CD4-positive, alpha-beta T cell treated with Interleukin-2 at 100 ng/mL for 4 hours (primary cell): Measurements from ENCODE around the gene ZNF362.

Source experiments
- DNase-seq: peaks from one replicate; pipeline ENCODE4 v3.0.0-alpha.2; 2020; ENCODE audit warnings: low spot score

The ZNF362 gene

DNA sequence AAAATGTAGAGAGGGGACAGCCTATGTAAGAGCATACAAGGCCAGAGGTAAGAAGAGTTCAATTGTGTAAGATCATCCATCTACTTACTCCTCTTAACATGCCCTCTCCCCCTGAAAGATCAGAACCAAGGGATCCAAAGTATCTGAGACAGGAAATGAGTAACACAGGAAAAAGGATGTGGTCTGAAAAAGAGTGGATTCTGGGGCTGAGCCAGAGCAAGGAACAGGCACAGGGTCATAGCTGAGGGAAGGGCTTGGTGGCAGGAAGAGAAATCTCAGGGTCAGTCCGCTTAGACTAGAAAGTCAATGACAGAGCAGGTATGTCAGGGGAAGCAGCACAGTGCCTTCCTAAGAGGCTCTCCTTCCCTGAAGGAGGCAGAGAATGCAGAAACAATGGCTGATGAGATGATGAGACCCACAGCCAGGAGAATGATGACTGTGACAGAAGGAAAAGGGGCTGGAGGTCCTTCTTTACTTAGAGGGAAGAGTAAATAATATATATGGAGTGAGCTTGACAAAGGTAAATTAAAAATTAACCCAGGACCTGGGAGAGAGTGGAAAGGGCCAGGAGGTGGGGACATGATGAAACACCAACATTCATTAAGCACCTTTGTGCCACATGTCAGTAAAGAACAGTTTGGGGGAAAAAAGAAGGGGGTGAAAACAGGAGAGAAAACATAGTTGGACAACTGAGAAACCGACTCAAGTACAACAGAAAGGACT lies 90.8 kb downstream of the ZNF362 start:
- DNase-seq: no peak

DNA sequence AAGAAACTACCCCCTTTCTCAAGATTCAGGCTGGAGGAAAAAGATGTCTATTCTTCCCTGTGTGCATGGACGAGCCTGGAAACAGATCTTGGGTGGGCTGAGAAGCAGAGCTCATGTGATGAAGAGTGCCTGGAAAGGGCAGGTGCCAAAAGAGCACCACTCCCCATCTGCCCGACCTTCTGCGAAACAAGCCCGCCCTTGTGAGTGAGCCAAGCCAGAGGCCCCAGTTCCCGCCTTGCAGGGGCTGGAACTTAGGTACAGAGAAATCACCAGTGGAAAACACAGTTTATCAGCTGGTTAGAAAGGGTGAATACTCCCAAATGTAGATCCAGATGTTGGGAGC lies 91.3 kb downstream of the ZNF362 start:
- no peak for DNase-seq

DNA sequence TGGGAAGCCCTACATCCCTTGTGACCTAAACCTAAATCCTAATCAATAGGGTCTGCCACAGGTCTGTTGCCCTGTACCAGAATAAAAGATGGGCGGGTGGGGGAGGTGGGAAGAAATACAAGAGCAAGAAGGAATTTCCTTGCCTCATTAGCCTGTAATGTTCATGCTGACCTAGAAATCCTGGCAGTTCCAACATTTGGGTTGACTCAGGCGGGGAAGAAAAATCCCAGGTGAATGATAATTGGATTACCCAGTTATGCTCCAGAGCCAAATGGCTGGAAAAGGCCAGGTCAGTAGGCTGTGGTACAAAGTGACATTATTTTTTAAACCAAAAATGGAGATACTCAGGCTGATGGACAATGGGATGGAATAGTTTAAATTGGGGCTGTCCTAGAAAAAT lies 91.9 kb downstream of the ZNF362 start:
- DNase-seq: no peak

DNA sequence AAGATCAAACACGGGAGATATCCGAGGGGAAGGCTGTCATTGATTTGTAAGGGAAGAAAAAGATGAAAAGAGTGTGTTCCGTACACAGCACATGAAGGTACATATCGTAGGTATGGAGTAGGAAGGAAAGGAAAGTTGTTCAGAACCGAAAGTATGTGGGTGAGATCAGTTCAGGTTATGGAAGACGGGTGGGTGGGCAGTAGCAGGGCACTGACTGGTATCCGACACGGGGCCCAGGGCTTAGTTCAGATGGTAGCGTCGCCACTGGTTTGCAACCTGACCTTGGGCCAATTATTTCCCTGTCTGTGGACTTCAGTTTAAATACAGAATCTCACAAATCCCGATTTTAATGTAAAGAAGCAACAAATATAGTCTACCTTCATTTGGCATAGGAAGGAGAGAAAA lies 92.4 kb downstream of the ZNF362 start:
- DNase-seq: no peak

DNA sequence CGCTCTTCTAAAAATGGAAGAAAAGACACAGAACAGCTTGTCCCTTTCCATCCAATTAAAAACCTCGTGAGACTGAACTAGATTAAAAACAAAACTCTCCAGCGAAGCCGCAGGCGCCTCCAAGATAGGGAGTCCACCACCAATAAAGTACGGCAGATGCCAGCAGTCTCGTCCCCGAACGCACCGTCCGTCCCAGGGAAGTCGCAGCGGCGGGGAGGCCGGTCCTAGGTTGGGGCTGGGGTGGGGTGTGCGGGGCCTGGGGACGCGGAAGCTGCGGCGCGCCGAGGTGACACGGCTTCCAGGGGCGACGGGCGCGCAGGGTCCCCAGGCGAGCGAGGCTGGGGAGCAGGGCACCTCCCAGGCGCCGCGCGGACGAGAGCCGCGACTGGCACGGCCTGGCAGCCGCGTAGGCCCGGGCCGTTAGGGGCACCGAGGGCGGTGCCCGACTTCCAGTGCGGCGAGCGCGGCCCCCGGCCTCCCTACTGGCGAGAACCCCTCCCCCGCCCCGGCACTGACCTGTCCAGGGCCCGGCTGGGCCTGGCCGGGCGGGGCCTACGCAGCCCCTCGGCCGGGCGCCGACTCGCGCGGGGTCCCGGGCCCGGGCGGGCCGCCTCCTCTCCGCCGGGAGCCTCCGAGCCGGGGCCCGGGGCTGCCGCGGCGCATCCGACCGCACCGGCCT lies 92.9 kb downstream of the ZNF362 start:
- peak; percentile 36 for DNase-seq

DNA sequence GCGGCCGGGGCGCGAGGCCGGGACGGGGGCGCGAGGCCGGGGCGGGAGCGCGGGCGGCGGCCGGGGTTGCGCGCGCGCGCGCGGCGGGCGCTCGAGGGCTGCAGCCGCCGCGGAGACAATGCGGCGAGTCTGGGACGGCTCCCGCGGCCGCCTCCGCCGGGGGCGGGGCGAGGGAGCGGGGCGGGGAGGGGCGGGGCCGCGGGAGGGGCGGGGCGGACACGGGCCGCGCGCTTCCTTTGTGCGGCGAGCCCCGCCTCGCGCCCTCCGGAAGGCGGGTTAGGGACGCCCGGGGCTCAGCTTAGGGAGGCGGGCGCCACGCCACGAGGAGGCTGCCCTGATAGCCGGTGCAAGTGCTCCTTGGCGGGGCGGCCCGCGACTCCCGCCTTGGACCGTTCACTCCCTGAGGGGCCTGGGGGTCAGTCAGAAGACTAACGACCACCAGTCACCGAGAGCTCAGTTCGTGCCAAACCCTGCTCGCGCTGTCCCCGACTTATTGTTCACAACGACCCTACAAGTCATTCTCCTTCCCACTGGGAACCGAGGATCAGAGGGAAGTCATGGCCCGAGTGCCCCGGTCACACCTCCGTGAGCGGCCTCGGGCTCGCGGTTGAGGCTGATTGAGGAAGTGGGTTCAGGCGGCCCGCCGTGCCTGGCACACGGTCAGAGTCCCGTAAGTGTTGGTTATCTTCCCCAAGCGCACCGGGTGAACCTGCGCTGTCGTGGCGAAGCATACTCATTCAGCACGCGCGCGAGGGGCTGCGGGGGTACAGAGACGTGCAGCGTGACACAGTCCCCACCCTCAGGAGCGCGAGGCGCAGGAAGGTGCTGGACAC lies 93.7 kb downstream of the ZNF362 start:
- DNase-seq: peak; percentile 77
